Uterus (tissue), 2 donors: ENCODE results near the gene MIF4GD.

Experiments used
- POLR2A ChIP-seq, 2 donors: fragments of 450-650 bp; IDR thresholded peaks; one replicate each; pipeline ENCODE4 v1.6.1; 2016; ENCODE audit warnings: antibody characterized with exemption in 2 of 2, mild to moderate bottlenecking in 1 of 2, moderate library complexity in 1 of 2
- TF ChIP-seq, protein P1 (sequence below), 4 experiments: fragments of 200-600 bp in 2 of 4; fragments of 450-650 bp in 2 of 4; sonication (generic) in 2 of 4; IDR thresholded peaks; one replicate each; pipeline ENCODE4 v1.5.1; 2016 to 2019; ENCODE audit warnings: antibody characterized with exemption in 4 of 4, mild to moderate bottlenecking in 2 of 4, moderate library complexity in 1 of 4

DNA sequence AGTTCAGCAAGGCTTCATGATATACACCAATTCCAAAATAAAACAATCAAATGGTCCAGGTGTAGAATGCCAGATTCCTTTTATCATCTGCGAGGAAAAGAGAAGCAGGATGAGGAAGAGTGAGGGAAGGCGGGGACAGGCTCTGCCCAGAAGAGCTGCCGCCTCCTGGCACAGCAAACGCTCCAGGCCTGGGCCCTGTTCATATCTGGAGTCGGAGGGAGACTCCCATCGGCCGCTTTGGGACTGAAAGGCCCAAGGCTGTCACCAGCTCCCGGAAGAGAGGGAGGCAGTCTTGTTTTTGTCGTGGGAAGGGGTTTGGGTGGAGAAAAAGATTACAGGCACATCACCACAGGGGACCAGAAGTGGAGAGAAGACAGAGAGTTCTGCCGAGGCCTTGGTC is 47.2 kb upstream of the MIF4GD start:
- TF ChIP-seq, protein P1, sequence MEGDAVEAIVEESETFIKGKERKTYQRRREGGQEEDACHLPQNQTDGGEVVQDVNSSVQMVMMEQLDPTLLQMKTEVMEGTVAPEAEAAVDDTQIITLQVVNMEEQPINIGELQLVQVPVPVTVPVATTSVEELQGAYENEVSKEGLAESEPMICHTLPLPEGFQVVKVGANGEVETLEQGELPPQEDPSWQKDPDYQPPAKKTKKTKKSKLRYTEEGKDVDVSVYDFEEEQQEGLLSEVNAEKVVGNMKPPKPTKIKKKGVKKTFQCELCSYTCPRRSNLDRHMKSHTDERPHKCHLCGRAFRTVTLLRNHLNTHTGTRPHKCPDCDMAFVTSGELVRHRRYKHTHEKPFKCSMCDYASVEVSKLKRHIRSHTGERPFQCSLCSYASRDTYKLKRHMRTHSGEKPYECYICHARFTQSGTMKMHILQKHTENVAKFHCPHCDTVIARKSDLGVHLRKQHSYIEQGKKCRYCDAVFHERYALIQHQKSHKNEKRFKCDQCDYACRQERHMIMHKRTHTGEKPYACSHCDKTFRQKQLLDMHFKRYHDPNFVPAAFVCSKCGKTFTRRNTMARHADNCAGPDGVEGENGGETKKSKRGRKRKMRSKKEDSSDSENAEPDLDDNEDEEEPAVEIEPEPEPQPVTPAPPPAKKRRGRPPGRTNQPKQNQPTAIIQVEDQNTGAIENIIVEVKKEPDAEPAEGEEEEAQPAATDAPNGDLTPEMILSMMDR (IDR thresholded peaks at IDR 0.05), result no peak
- TF ChIP-seq POLR2A (IDR thresholded peaks at IDR 0.05), result no peak
